H9 (cell line): ENCODE measurements around the gene DSTN. TPM values are rescaled to one million over a fixed set of nuclear protein-coding genes. Genes with fewer than 3 reads are reported as not detected.

ENCODE experiments used
- DNase-seq: peaks from one replicate; pipeline ENCODE4 v3.0.0-alpha.2; 2017
- H2AFZ ChIP-seq: one replicate; pipeline ENCODE4 v1.6.1; 2013; ENCODE audit warnings: mild to moderate bottlenecking, low read length, control low read depth, moderate library complexity
- H2AK5ac ChIP-seq: 2 replicates; pipeline ENCODE4 v1.6.1; 2013; ENCODE audit warnings: low read length, control low read depth, mixed read lengths; ENCODE audit not compliant: insufficient read length
- H2BK120ac ChIP-seq: one replicate; pipeline ENCODE4 v1.6.1; 2013; ENCODE audit warnings: low read depth, mild to moderate bottlenecking, low read length, control low read depth, inconsistent platforms; ENCODE audit not compliant: poor library complexity, severe bottlenecking
- H2BK12ac ChIP-seq: 2 replicates; pipeline ENCODE4 v1.6.1; 2013; ENCODE audit warnings: low read length, control low read depth, mixed read lengths, low read depth; ENCODE audit not compliant: insufficient read length
- H2BK15ac ChIP-seq: 2 replicates; pipeline ENCODE4 v1.6.1; 2013; ENCODE audit warnings: low read depth, low read length, control low read depth
- H2BK20ac ChIP-seq: one replicate; pipeline ENCODE4 v1.6.1; 2013; ENCODE audit warnings: low read depth, mild to moderate bottlenecking, low read length, control low read depth, inconsistent platforms; ENCODE audit not compliant: poor library complexity, severe bottlenecking
- H2BK5ac ChIP-seq: 2 replicates; pipeline ENCODE4 v1.6.1; 2013; ENCODE audit warnings: low read length, control low read depth, mixed read lengths; ENCODE audit not compliant: insufficient read length
- H3K14ac ChIP-seq: 2 replicates; pipeline ENCODE4 v1.6.1; 2013; ENCODE audit warnings: low read length, control low read depth; ENCODE audit not compliant: insufficient read depth
- H3K18ac ChIP-seq: 2 replicates; pipeline ENCODE4 v1.6.1; 2013; ENCODE audit warnings: low read depth, mild to moderate bottlenecking, mixed read lengths, low read length, control low read depth; ENCODE audit not compliant: insufficient read length
- H3K23ac ChIP-seq: 2 replicates; pipeline ENCODE4 v1.6.1; 2013; ENCODE audit warnings: low read length, control low read depth, mixed read lengths, low read depth; ENCODE audit not compliant: insufficient read length
- H3K23me2 ChIP-seq: 2 replicates; pipeline ENCODE4 v1.6.1; 2013; ENCODE audit warnings: low read depth, mild to moderate bottlenecking, mixed read lengths, low read length, control low read depth; ENCODE audit not compliant: insufficient read length, poor library complexity, severe bottlenecking
- H3K27ac ChIP-seq: 2 replicates; pipeline ENCODE4 v1.5.1; 2013; ENCODE audit warnings: low read length, control low read depth, mixed read lengths, low read depth; ENCODE audit not compliant: insufficient read length
- H3K27me3 ChIP-seq: 2 replicates; pipeline ENCODE4 v1.6.1; 2013; ENCODE audit warnings: low read length, control low read depth, inconsistent platforms; ENCODE audit not compliant: insufficient read depth
- H3K4ac ChIP-seq: 2 replicates; pipeline ENCODE4 v1.6.1; 2013; ENCODE audit warnings: low read depth, mild to moderate bottlenecking, control low read depth, inconsistent platforms, low read length, moderate library complexity
- H3K4me1 ChIP-seq: 2 replicates; pipeline ENCODE4 v1.6.1; 2013; ENCODE audit warnings: low read length, control low read depth, inconsistent platforms; ENCODE audit not compliant: insufficient read depth
- H3K4me2 ChIP-seq: 2 replicates; pipeline ENCODE4 v1.6.1; 2013; ENCODE audit warnings: low read length, control low read depth, mixed read lengths; ENCODE audit not compliant: insufficient read length, insufficient read depth
- H3K56ac ChIP-seq: 2 replicates; pipeline ENCODE4 v1.6.1; 2013; ENCODE audit warnings: low read depth, mild to moderate bottlenecking, mixed read lengths, low read length, control low read depth; ENCODE audit not compliant: insufficient read length
- H3K79me1 ChIP-seq: 2 replicates; pipeline ENCODE4 v1.6.1; 2013; ENCODE audit warnings: low read depth, mild to moderate bottlenecking, moderate library complexity, low read length, control low read depth, inconsistent platforms; ENCODE audit not compliant: insufficient read depth, poor library complexity, severe bottlenecking
- H3K79me2 ChIP-seq: 2 replicates; pipeline ENCODE4 v1.6.1; 2013; ENCODE audit warnings: low read length, control low read depth, inconsistent platforms; ENCODE audit not compliant: insufficient read depth
- H3K9ac ChIP-seq: 2 replicates; pipeline ENCODE4 v1.6.1; 2013; ENCODE audit warnings: low read length, control low read depth, mixed read lengths; ENCODE audit not compliant: insufficient read length; ENCODE audit errors: extremely low read depth
- H3K9me3 ChIP-seq: one replicate; pipeline ENCODE4 v1.6.1; 2013; ENCODE audit warnings: low read depth, low read length, inconsistent platforms; ENCODE audit not compliant: control insufficient read depth
- H3T11ph ChIP-seq: one replicate; pipeline ENCODE4 v1.6.1; 2013; ENCODE audit warnings: mild to moderate bottlenecking, low read length, control low read depth, inconsistent platforms
- H4K20me1 ChIP-seq: one replicate; pipeline ENCODE4 v1.6.1; 2013; ENCODE audit not compliant: control insufficient read depth, insufficient read length, insufficient read depth
- H4K5ac ChIP-seq: 2 replicates; pipeline ENCODE4 v1.6.1; 2013; ENCODE audit warnings: low read depth, mild to moderate bottlenecking, mixed read lengths, low read length, control low read depth; ENCODE audit not compliant: insufficient read length
- H4K8ac ChIP-seq: replicated peaks from 2 replicates; pipeline ENCODE4 v1.6.1; 2013; ENCODE audit warnings: low read length, control low read depth, mixed read lengths, low read depth; ENCODE audit not compliant: insufficient read length
- H4K91ac ChIP-seq: 2 replicates; pipeline ENCODE4 v1.6.1; 2013; ENCODE audit warnings: low read depth, mild to moderate bottlenecking, moderate library complexity, mixed read lengths, low read length, control low read depth; ENCODE audit not compliant: insufficient read length
- H3K27ac Mint-ChIP-seq, 3 experiments: 2 replicates in 2 of 3; 3 replicates in 1 of 3; pipeline ENCODE4 v1.8.0; 2020 to 2021; ENCODE audit warnings: mixed read lengths in 3 of 3, mild to moderate bottlenecking in 1 of 3, moderate library complexity in 1 of 3
- H3K27me3 Mint-ChIP-seq: 2 replicates; pipeline ENCODE4 v1.8.0; 2021; ENCODE audit warnings: low read depth, mild to moderate bottlenecking, moderate library complexity, mixed read lengths
- H3K36me3 Mint-ChIP-seq, 3 experiments: 2 replicates in 2 of 3; 3 replicates in 1 of 3; pipeline ENCODE4 v1.8.0; 2020 to 2021; ENCODE audit warnings: low read depth in 3 of 3, mixed read lengths in 3 of 3; ENCODE audit not compliant: insufficient read depth in 1 of 3
- H3K4me1 Mint-ChIP-seq, 2 experiments: 2 replicates each; pipeline ENCODE4 v1.8.0; 2020; ENCODE audit warnings: mixed read lengths in 2 of 2
- H3K4me3 Mint-ChIP-seq, 2 experiments: 2 replicates in 1 of 2; 3 replicates in 1 of 2; pipeline ENCODE4 v1.8.0; 2020 to 2021; ENCODE audit warnings: mild to moderate bottlenecking in 2 of 2, mixed read lengths in 2 of 2, moderate library complexity in 1 of 2
- H3K9me3 Mint-ChIP-seq, 2 experiments: 2 replicates in 1 of 2; 3 replicates in 1 of 2; pipeline ENCODE4 v1.8.0; 2020; ENCODE audit warnings: mild to moderate bottlenecking in 2 of 2, mixed read lengths in 2 of 2, moderate library complexity in 1 of 2
- WGBS: extraction: QIAGEN DNeasy Blood & Tissue Kit; methylation state at CpG from one replicate; pipeline ENCODE4 v1.1.7; 2013; ENCODE audit warnings: missing lambda C conversion rate, low lambda C conversion rate, mixed read lengths; ENCODE audit not compliant: insufficient read length; ENCODE audit errors: extremely low coverage; 5-methylcytosine and 5-hydroxymethylcytosine counted together
- total RNA-seq: library from RNA; stranded (reverse); gene quantifications from 2 replicates; pipeline ENCODE4 v1.2.1, GENCODE V29; 2021
- TF ChIP-seq, protein P1 (sequence below): fragments of 200-600 bp; sonication (generic); conservative IDR thresholded peaks from 3 replicates; pipeline ENCODE4 v1.8.0; 2021; ENCODE audit warnings: antibody characterized with exemption, mild to moderate bottlenecking

The DSTN gene
- total RNA-seq, 1 experiment from 2014 or later = 145 TPM

DNA sequence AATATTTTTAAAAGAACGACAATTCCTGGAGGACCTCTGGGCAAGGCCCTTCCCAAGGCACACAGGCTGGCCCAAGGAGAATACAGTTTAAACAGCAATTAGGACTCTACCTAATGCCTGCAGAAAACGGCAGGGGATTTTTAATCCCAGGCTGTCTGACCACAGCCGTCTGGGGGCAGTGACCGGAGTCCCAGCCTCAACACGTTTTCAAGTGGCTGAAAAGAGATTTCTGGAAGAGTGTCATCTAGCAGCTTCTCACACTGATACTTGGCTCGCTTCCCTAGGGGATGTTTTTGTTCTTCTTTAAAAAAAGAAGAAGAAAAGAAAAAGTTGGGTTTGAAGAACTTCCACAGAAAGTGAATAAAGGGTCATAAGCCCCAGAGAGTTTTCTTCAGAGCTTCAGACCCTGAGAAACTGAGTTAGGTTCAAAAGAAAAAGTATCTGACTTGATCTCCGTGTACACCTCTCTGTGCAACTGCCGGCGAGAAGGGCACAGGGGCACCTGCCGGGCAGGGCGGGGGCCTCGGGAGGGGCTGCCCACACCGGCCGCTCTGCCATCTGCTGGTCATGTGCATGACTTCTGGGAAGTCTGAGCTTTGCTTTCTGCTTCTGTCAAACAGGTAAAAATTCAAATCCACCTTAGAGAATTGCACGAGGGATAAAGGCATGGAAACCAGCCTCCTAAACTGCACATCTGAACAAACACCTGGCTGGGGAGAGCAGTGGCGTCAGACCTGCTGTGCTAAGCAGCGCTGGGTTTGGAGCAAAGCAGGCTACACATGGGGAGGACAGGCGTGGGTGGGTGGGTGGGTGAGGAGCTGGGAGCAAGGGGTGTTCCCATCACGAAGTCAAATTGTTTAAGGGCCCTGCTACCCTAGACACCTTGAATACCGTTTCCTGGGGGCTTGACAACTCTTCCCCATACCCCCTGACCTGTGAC is 79.2 kb downstream of the DSTN start:
- no peak overlapping the region for H3K18ac ChIP-seq
- peaks cover 26% of the 10 kb centered on the region; the same call in 1 of the 2 replicates for H3K79me2 ChIP-seq
- no peak overlapping the region for H3K14ac ChIP-seq
- no peaks in the 10 kb centered on the region for H4K20me1 ChIP-seq
- peaks cover 2 to 9% (median 5%) of the 10 kb centered on the region in 3 experiments; a peak in 5 of 7 replicates for H3K36me3 Mint-ChIP-seq
- no peaks in the 10 kb centered on the region for H3K23me2 ChIP-seq
- no peak overlapping the region for H2BK5ac ChIP-seq
- no peak overlapping the region for H2BK20ac ChIP-seq
- H4K5ac ChIP-seq = no peak overlapping the region
- no peaks in the 10 kb centered on the region for H3K9me3 Mint-ChIP-seq
- H3K4me3 Mint-ChIP-seq = no peak overlapping the region
- H4K91ac ChIP-seq = no peak overlapping the region
- no peaks in the 10 kb centered on the region for H3K27me3 ChIP-seq
- H3K4me2 ChIP-seq = no peak overlapping the region
- H4K8ac ChIP-seq = no peak overlapping the region
- no peak overlapping the region for H2BK15ac ChIP-seq
- H2BK12ac ChIP-seq = no peak overlapping the region
- TF ChIP-seq, protein P1, sequence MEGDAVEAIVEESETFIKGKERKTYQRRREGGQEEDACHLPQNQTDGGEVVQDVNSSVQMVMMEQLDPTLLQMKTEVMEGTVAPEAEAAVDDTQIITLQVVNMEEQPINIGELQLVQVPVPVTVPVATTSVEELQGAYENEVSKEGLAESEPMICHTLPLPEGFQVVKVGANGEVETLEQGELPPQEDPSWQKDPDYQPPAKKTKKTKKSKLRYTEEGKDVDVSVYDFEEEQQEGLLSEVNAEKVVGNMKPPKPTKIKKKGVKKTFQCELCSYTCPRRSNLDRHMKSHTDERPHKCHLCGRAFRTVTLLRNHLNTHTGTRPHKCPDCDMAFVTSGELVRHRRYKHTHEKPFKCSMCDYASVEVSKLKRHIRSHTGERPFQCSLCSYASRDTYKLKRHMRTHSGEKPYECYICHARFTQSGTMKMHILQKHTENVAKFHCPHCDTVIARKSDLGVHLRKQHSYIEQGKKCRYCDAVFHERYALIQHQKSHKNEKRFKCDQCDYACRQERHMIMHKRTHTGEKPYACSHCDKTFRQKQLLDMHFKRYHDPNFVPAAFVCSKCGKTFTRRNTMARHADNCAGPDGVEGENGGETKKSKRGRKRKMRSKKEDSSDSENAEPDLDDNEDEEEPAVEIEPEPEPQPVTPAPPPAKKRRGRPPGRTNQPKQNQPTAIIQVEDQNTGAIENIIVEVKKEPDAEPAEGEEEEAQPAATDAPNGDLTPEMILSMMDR = peak; percentile 70
- H3K9me3 ChIP-seq = no peaks in the 10 kb centered on the region
- H3K23ac ChIP-seq = no peak overlapping the region
- no peak overlapping the region for H3K4ac ChIP-seq
- no peak overlapping the region for H2AFZ ChIP-seq
- peaks cover 30 to 42% of the 10 kb centered on the region in 2 experiments for H3K4me1 Mint-ChIP-seq
- H3K27ac ChIP-seq = no peak overlapping the region
- H3T11ph ChIP-seq = no peak overlapping the region
- H2AK5ac ChIP-seq = no peak overlapping the region
- H3K56ac ChIP-seq = no peak overlapping the region
- no peaks in the 10 kb centered on the region for H3K4me1 ChIP-seq
- peaks cover 7% of the 10 kb centered on the region for H3K79me1 ChIP-seq
- no peak overlapping the region for H2BK120ac ChIP-seq
- H3K27ac Mint-ChIP-seq = no peak overlapping the region; a peak in 2 of 7 replicates
- no peak for DNase-seq
- WGBS = 100% methylated on average over 1 of the region's 20 CpGs
- no peak overlapping the region for H3K9ac ChIP-seq
- H3K27me3 Mint-ChIP-seq = no peaks in the 10 kb centered on the region
